Skeletal muscle tissue (tissue), 4 donors: ENCODE data around the gene MLN. TPM values are rescaled to one million over a fixed set of nuclear protein-coding genes. Genes with fewer than 3 reads are reported as not detected.
A peak's percentile ranks its signal among the peaks of the same experiment; 100 is the strongest.

Experiments used
- H3K27ac ChIP-seq: one replicate; pipeline ENCODE4 v1.7.0; 2013; ENCODE audit warnings: mild to moderate bottlenecking, low read depth, low read length, inconsistent platforms
- H3K27me3 ChIP-seq, 3 donors: one replicate each; pipeline ENCODE4 v1.7.0; 2013; ENCODE audit warnings: low read length in 3 of 3; ENCODE audit not compliant: control insufficient read depth in 3 of 3, insufficient read depth in 3 of 3
- H3K36me3 ChIP-seq, 3 donors: one replicate each; pipeline ENCODE4 v1.7.0; 2013; ENCODE audit warnings: low read length in 3 of 3; ENCODE audit not compliant: control insufficient read depth in 3 of 3, insufficient read depth in 3 of 3
- H3K4me1 ChIP-seq, 3 donors: one replicate each; pipeline ENCODE4 v1.7.0; 2013; ENCODE audit warnings: low read length in 3 of 3, mild to moderate bottlenecking in 3 of 3; ENCODE audit not compliant: control insufficient read depth in 3 of 3, insufficient read depth in 3 of 3
- H3K4me3 ChIP-seq, 3 donors: one replicate each; pipeline ENCODE4 v1.7.0; 2013; ENCODE audit warnings: low read length in 3 of 3
- H3K9ac ChIP-seq, 3 donors: one replicate each; pipeline ENCODE4 v1.7.0; 2013; ENCODE audit warnings: low read length in 3 of 3, mild to moderate bottlenecking in 3 of 3, moderate library complexity in 2 of 3, low read depth in 1 of 3
- H3K9me3 ChIP-seq, 3 donors: one replicate each; pipeline ENCODE4 v1.7.0; 2013; ENCODE audit warnings: low read length in 3 of 3; ENCODE audit not compliant: control insufficient read depth in 3 of 3
- total RNA-seq: library from RNA; depleted of rRNA; stranded (reverse); fragments of >200 nt; gene quantifications from one replicate; pipeline ENCODE4 v1.2.3, GENCODE V29; 2014
- donor health status: Osteomylitis.

MLN gene
- total RNA-seq, 1 donor from 2014 or later, result not detected

GRCh38 chr6:33757906-33758305 lies 45.9 kb downstream of the MLN start:
- Histone ChIP-seq H3K36me3 (no peaks in the 10 kb centered on the region), H3K4me1 (peaks cover 29 to 41% (median 36%) of the 10 kb centered on the region in 3 donors), H3K9ac (no peak overlapping the region), H3K27me3 (no peaks in the 10 kb centered on the region), H3K9me3 (no peaks in the 10 kb centered on the region), H3K4me3 (no peak overlapping the region), H3K27ac (no peak overlapping the region)

GRCh38 chr6:33757113-33757512 lies 46.7 kb downstream of the MLN start:
- Histone ChIP-seq H3K9me3 (no peaks in the 10 kb centered on the region), H3K4me3 (no peak overlapping the region), H3K9ac (no peak overlapping the region), H3K27ac (no peak overlapping the region), H3K36me3 (no peaks in the 10 kb centered on the region), H3K27me3 (no peaks in the 10 kb centered on the region), H3K4me1 (peaks cover 27 to 39% (median 34%) of the 10 kb centered on the region in 3 donors)

GRCh38 chr6:33756211-33756954 lies 47.4 kb downstream of the MLN start:
- H3K27me3 ChIP-seq, result no peaks in the 10 kb centered on the region
- H3K4me3 ChIP-seq, result no peak overlapping the region

GRCh38 chr6:33755070-33755869 lies 48.5 kb downstream of the MLN start:
- Histone ChIP-seq H3K36me3 (no peaks in the 10 kb centered on the region), H3K27me3 (no peaks in the 10 kb centered on the region), H3K4me3 (no peak overlapping the region), H3K27ac (no peak overlapping the region), H3K9ac (peak overlapping the region in 1 of 3 donors; percentile 33), H3K4me1 (peaks cover 31 to 42% (median 37%) of the 10 kb centered on the region in 3 donors), H3K9me3 (no peaks in the 10 kb centered on the region)

More at GRCh38 chr6:33756211-33756954, 47.4 kb downstream of the MLN start:
- no peak overlapping the region for H3K9ac ChIP-seq
- H3K4me1 ChIP-seq, result peaks cover 27 to 39% (median 34%) of the 10 kb centered on the region in 3 donors
- H3K27ac ChIP-seq, result no peak overlapping the region
- no peaks in the 10 kb centered on the region for H3K9me3 ChIP-seq
- H3K36me3 ChIP-seq, result no peaks in the 10 kb centered on the region

GRCh38 chr6:33754222-33754621 lies 49.6 kb downstream of the MLN start:
- Histone ChIP-seq H3K9ac (no peak overlapping the region), H3K4me3 (no peak overlapping the region), H3K4me1 (peaks cover 38 to 48% (median 44%) of the 10 kb centered on the region in 3 donors), H3K27me3 (no peaks in the 10 kb centered on the region), H3K36me3 (no peaks in the 10 kb centered on the region), H3K9me3 (no peaks in the 10 kb centered on the region), H3K27ac (no peak overlapping the region)

- Histone ChIP-seq H3K4me1 (peaks cover 54 to 60% (median 59%) of the 10 kb centered on the region in 3 donors), H3K27ac (no peak overlapping the region), H3K4me3 (no peak overlapping the region)
Observed at GRCh38 chr6:33752646-33753015, 51.2 kb downstream of the MLN start.

GRCh38 chr6:33751771-33752645 lies 51.8 kb downstream of the MLN start:
- Histone ChIP-seq H3K36me3 (no peaks in the 10 kb centered on the region), H3K9ac (peak overlapping the region in 1 of 3 donors; percentile 66), H3K27ac (peak overlapping the region; percentile 100), H3K9me3 (no peaks in the 10 kb centered on the region), H3K27me3 (no peaks in the 10 kb centered on the region), H3K4me1 (peaks cover 60 to 66% (median 65%) of the 10 kb centered on the region in 3 donors), H3K4me3 (no peak overlapping the region)

More at GRCh38 chr6:33752646-33753015, 51.2 kb downstream of the MLN start:
- Histone ChIP-seq H3K9ac (no peak overlapping the region), H3K27me3 (no peaks in the 10 kb centered on the region), H3K9me3 (no peaks in the 10 kb centered on the region), H3K36me3 (no peaks in the 10 kb centered on the region)

GRCh38 chr6:33750244-33750991 lies 53.4 kb downstream of the MLN start:
- H3K9me3 ChIP-seq, result no peaks in the 10 kb centered on the region
- H3K27ac ChIP-seq, result peak overlapping the region; percentile 100
- H3K9ac ChIP-seq, result peak overlapping the region; percentile 45 to 66 (median 65)
- peaks cover 61 to 73% (median 65%) of the 10 kb centered on the region in 3 donors for H3K4me1 ChIP-seq
- H3K4me3 ChIP-seq, result peak overlapping the region in 2 of 3 donors; percentile 14 to 30
- H3K27me3 ChIP-seq, result no peaks in the 10 kb centered on the region
- H3K36me3 ChIP-seq, result peaks cover 0 to 6% (median 3%) of the 10 kb centered on the region in 3 donors

GRCh38 chr6:33749401-33749800 lies 54.4 kb downstream of the MLN start:
- H3K9me3 ChIP-seq, result no peaks in the 10 kb centered on the region
- peaks cover 60 to 71% (median 61%) of the 10 kb centered on the region in 3 donors for H3K4me1 ChIP-seq
- peak overlapping the region; percentile 4 to 100 (median 59) for H3K9ac ChIP-seq
- peaks cover 0 to 11% (median 3%) of the 10 kb centered on the region in 3 donors for H3K36me3 ChIP-seq
- no peak overlapping the region for H3K4me3 ChIP-seq
- H3K27me3 ChIP-seq, result no peaks in the 10 kb centered on the region
- peak overlapping the region; percentile 100 for H3K27ac ChIP-seq
